ENCODE results near the gene CRMP1. TPM values are rescaled to one million over a fixed set of nuclear protein-coding genes. Genes with fewer than 3 reads are reported as not detected.

CRMP1 gene
- total RNA-seq, 1 donor, result under 0.01 TPM

GRCh38 chr4:5800496-5800895 is 92.4 kb downstream of the CRMP1 start:
- H3K27ac ChIP-seq (ENCODE audit: low read depth, low read length), result no peak overlapping the region
- H3K4me3 ChIP-seq (ENCODE audit: insufficient read depth, low read length), result no peak overlapping the region
- no peak overlapping the region for H3K4me2 ChIP-seq (ENCODE audit: insufficient read depth, low read length)
- peaks cover 82% of the 10 kb centered on the region for H3K36me3 ChIP-seq (ENCODE audit: insufficient read depth, low read length)
- H3K79me2 ChIP-seq (ENCODE audit: insufficient read depth, low read length), result no peaks in the 10 kb centered on the region
- no peaks in the 10 kb centered on the region for H3K9me3 ChIP-seq (ENCODE audit: low read depth, low read length)
- H2AFZ ChIP-seq (ENCODE audit: low read length), result no peak overlapping the region
- no peak for DNase-seq (ENCODE audit: insufficient read length, low spot score, missing footprints)
- H4K20me1 ChIP-seq (ENCODE audit: insufficient read depth, low read length), result no peaks in the 10 kb centered on the region
- H3K27me3 ChIP-seq (ENCODE audit: insufficient read depth, low read length), result no peaks in the 10 kb centered on the region
- no peaks in the 10 kb centered on the region for H3K4me1 ChIP-seq (ENCODE audit: insufficient read depth, low read length)
- TF ChIP-seq CTCF (IDR thresholded peaks at IDR 0.05; ENCODE audit: extremely low read depth, low read depth, low read length), result no peak

GRCh38 chr4:5799406-5799805 is 93.5 kb downstream of the CRMP1 start:
- no peak for DNase-seq (ENCODE audit: insufficient read length, low spot score, missing footprints)
- Histone ChIP-seq H3K36me3 (ENCODE audit: insufficient read depth, low read length) (peaks cover 81% of the 10 kb centered on the region), H4K20me1 (ENCODE audit: insufficient read depth, low read length) (no peaks in the 10 kb centered on the region), H3K4me3 (ENCODE audit: insufficient read depth, low read length) (no peak overlapping the region), H3K27ac (ENCODE audit: low read depth, low read length) (no peak overlapping the region), H3K27me3 (ENCODE audit: insufficient read depth, low read length) (no peaks in the 10 kb centered on the region), H3K4me2 (ENCODE audit: insufficient read depth, low read length) (no peak overlapping the region), H3K4me1 (ENCODE audit: insufficient read depth, low read length) (no peaks in the 10 kb centered on the region), H3K9me3 (ENCODE audit: low read depth, low read length) (no peaks in the 10 kb centered on the region), H2AFZ (ENCODE audit: low read length) (no peak overlapping the region), H3K79me2 (ENCODE audit: insufficient read depth, low read length) (no peaks in the 10 kb centered on the region)
- TF ChIP-seq CTCF (IDR thresholded peaks at IDR 0.05; ENCODE audit: extremely low read depth, low read depth, low read length), result no peak

- H3K27ac ChIP-seq (ENCODE audit: low read depth, low read length), result no peak overlapping the region
- no peaks in the 10 kb centered on the region for H3K79me2 ChIP-seq (ENCODE audit: insufficient read depth, low read length)
- peaks cover 76% of the 10 kb centered on the region for H3K36me3 ChIP-seq (ENCODE audit: insufficient read depth, low read length)
- no peak for DNase-seq (ENCODE audit: insufficient read length, low spot score, missing footprints)
- H4K20me1 ChIP-seq (ENCODE audit: insufficient read depth, low read length), result no peaks in the 10 kb centered on the region
- H3K9me3 ChIP-seq (ENCODE audit: low read depth, low read length), result no peaks in the 10 kb centered on the region
- no peaks in the 10 kb centered on the region for H3K4me1 ChIP-seq (ENCODE audit: insufficient read depth, low read length)
- no peak overlapping the region for H3K4me3 ChIP-seq (ENCODE audit: insufficient read depth, low read length)
- H3K4me2 ChIP-seq (ENCODE audit: insufficient read depth, low read length), result no peak overlapping the region
- H2AFZ ChIP-seq (ENCODE audit: low read length), result no peak overlapping the region
- H3K27me3 ChIP-seq (ENCODE audit: insufficient read depth, low read length), result no peaks in the 10 kb centered on the region
- TF ChIP-seq CTCF (IDR thresholded peaks at IDR 0.05; ENCODE audit: extremely low read depth, low read depth, low read length), result no peak
Observed at GRCh38 chr4:5798946-5799345, 93.9 kb downstream of the CRMP1 start.

GRCh38 chr4:5798462-5798861 is 94.4 kb downstream of the CRMP1 start:
- no peak for DNase-seq (ENCODE audit: insufficient read length, low spot score, missing footprints)
- Histone ChIP-seq H4K20me1 (ENCODE audit: insufficient read depth, low read length) (no peaks in the 10 kb centered on the region), H3K36me3 (ENCODE audit: insufficient read depth, low read length) (peaks cover 76% of the 10 kb centered on the region), H3K79me2 (ENCODE audit: insufficient read depth, low read length) (no peaks in the 10 kb centered on the region), H3K27ac (ENCODE audit: low read depth, low read length) (no peak overlapping the region), H3K27me3 (ENCODE audit: insufficient read depth, low read length) (no peaks in the 10 kb centered on the region), H3K9me3 (ENCODE audit: low read depth, low read length) (no peaks in the 10 kb centered on the region), H2AFZ (ENCODE audit: low read length) (no peak overlapping the region), H3K4me1 (ENCODE audit: insufficient read depth, low read length) (no peaks in the 10 kb centered on the region), H3K4me2 (ENCODE audit: insufficient read depth, low read length) (no peak overlapping the region), H3K4me3 (ENCODE audit: insufficient read depth, low read length) (no peak overlapping the region)
- TF ChIP-seq CTCF (IDR thresholded peaks at IDR 0.05; ENCODE audit: extremely low read depth, low read depth, low read length), result no peak
